Progenitor cell of endocrine pancreas (in vitro differentiated cells): ENCODE measurements around the gene TGFBR1. TPM values are rescaled to one million over a fixed set of nuclear protein-coding genes. Genes with fewer than 3 reads are reported as not detected.

Source experiments
- total RNA-seq: library from RNA; stranded (reverse); gene quantifications from 2 replicates; pipeline ENCODE4 v1.2.1, GENCODE V29; 2021

TGFBR1 gene
- total RNA-seq, 1 donor from 2014 or later: 93.8 TPM

Other genes with a start within 250 kb of the TGFBR1 start
- gene COL15A1, start 161.2 kb upstream of the TGFBR1 start, total RNA-seq: not detected in 2 replicates
- 39.0 and 39.2 TPM in 2 replicates for gene ALG2, start 116.8 kb downstream of the TGFBR1 start, total RNA-seq
- gene SEC61B, start 117.2 kb downstream of the TGFBR1 start, total RNA-seq: 153 and 163 TPM in 2 replicates